ENCODE data around the gene HJURP.

DNA sequence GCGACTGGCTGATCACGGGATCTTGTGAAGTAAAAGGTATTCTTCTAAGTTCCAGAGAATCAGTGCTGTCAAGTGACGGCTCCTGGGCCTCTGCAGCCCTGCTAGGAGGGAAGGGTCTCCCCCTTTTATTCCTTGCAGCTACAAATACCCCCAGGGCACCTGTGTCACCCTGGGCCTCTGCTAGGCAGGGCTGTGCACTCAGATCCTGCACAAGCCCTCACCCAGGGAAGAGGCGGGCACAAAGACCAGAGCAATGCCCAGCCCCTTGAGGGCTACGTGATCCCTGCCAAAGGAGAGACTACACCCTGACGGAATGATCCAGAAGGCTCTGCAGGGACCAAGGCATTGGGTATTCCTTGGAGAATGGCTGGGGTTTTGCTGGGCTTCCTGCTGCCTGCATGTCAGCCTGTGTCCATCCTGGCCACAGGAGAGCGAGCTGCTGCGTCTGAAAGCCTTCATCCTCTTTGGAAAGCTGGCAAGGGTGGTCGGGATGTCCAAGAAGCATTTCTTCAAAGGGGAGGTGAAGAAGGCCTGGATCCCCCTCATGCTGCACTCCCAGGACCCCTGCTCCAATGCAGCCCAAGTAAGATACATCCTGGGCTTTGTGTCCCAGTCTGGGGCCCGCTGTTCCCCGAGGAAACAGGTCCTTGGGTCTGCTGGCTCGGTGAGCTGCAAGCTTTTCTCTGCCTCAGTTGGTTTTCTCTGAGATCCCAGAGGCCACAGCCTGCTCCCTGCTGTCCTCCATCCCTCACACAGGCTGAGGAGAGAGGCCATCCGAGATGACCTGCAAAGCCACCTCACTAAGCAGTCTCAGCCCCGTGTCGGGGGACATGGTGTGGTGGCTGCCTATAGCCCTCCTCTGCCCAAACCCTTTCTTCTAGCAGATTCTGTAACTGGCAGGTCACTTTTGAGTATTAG, 24.9 kb downstream of the HJURP start:
- TF ChIP-seq, protein P1, sequence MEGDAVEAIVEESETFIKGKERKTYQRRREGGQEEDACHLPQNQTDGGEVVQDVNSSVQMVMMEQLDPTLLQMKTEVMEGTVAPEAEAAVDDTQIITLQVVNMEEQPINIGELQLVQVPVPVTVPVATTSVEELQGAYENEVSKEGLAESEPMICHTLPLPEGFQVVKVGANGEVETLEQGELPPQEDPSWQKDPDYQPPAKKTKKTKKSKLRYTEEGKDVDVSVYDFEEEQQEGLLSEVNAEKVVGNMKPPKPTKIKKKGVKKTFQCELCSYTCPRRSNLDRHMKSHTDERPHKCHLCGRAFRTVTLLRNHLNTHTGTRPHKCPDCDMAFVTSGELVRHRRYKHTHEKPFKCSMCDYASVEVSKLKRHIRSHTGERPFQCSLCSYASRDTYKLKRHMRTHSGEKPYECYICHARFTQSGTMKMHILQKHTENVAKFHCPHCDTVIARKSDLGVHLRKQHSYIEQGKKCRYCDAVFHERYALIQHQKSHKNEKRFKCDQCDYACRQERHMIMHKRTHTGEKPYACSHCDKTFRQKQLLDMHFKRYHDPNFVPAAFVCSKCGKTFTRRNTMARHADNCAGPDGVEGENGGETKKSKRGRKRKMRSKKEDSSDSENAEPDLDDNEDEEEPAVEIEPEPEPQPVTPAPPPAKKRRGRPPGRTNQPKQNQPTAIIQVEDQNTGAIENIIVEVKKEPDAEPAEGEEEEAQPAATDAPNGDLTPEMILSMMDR (IDR thresholded peaks at IDR 0.05) = no peak
- TF ChIP-seq EZH2 (IDR thresholded peaks at IDR 0.05) = no peak
- no peak for TF ChIP-seq EZH2phosphoT487 (IDR thresholded peaks at IDR 0.05)

Data from neural progenitor cell (in vitro differentiated cells).